Stimulated activated CD4-positive, alpha-beta T cell treated with anti-CD3 and anti-CD28 coated beads, Interleukin-1b, Interleukin-23, amount 100 ng/mL, for 24 hours (primary cell): ENCODE results near the gene SMCO1.
A peak's percentile ranks its signal among the peaks of the same experiment; 100 is the strongest.
"Not testable (repeated sequence)": the region's sequence is repeated elsewhere in the genome, so short reads cannot be mapped to it uniquely, and the experiment has no call there.

Experiments used
- DNase-seq, 4 experiments: peaks; one replicate each; pipeline ENCODE4 v3.0.0-alpha.2; 2020; ENCODE audit warnings: low read depth in 4 of 4, low spot score in 1 of 4

The SMCO1 gene, protein sequence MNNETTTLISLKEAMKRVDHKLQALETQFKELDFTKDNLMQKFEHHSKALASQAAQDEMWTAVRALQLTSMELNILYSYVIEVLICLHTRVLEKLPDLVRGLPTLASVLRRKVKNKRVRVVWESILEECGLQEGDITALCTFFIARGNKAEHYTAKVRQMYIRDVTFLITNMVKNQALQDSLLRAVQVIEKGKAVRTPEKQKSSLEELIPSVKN

DNA sequence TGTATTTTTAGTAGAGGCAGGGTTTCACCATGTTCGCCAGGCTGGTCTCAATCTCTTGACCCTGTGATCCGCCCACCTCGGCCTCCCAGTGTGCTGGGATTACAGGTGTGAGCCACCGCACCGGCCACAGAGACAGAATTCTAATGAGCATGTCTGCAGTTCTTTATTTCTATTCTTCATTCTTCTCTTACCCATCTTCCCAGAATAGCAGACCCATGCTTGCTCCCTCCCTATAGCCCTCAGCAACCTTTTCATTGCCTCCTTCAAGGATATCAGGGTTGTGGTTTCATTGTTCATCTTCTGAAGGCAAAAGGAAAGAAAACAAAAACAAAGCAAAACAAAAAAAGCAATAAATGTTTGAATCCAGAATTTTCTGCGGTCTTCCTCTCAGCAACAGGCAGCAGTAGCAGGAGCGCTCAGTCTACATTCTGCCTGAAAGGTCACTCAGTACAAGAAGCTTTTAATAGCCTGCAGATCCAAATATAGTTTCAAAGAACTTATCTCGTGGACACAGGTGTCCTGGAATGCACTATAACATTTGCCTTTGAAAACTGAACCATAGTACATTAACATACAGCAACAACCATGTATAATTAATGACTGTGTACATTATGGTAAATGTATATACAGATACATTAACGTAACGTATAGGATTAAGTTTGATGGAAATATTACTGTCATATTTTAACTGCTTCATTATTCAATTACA, at the start of gene SMCO1:
Gene SMCO1, minus strand, starts transcription at position 434 of the 709 bp plus-strand sequence. Its CDS starts 137 bp downstream, at position 297.
- DNase-seq: no peak

- no peak for DNase-seq
Observed at GRCh38 chr3:196563721-196564225, 48.6 kb upstream of the SMCO1 start.

- DNase-seq: no peak
Observed at GRCh38 chr3:196559826-196560225, 44.7 kb upstream of the SMCO1 start.

- DNase-seq: no peak
Observed at GRCh38 chr3:196558476-196558875, 43.3 kb upstream of the SMCO1 start.

- DNase-seq: no peak
Observed at GRCh38 chr3:196557236-196557635, 42.1 kb upstream of the SMCO1 start.

DNA sequence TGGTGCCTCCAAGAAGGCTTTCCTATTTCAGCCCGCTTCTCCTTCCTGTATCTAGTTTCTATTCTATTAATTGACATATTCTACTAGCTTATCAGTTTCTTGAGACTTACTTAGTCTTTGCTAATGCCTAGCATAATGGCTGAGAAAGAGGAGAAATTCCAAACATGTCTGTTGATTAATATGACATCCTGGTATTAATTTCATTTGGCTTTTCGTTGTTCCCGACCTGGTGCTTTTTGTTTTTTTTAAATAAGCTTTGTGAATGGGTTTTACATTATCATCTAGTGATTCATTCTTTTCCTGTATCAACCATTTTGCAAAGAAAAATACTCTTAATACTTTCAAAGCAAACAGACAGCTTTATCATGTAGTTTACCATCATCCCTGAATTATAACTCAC, 40.1 kb upstream of the SMCO1 start:
- no peak for DNase-seq

DNA sequence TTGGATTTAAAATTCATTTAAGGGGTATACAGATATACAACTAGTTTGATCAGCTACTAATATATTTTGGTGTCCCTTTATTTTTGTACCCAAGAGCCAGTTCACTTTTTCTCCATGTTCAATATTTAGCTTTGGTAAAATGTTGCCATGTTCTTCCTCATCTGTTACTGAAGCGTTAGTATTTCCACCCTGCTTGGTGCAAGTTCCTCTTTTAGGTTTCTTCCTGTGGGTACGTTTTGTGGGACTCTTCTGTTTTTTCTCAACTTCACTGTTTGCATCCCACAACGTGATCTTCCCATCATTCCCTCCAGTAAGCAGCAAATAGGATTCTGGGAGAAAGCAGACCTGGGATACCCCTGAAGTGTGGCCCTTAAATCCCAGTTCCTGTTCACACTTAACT, 39.1 kb upstream of the SMCO1 start:
- DNase-seq: no peak

DNA sequence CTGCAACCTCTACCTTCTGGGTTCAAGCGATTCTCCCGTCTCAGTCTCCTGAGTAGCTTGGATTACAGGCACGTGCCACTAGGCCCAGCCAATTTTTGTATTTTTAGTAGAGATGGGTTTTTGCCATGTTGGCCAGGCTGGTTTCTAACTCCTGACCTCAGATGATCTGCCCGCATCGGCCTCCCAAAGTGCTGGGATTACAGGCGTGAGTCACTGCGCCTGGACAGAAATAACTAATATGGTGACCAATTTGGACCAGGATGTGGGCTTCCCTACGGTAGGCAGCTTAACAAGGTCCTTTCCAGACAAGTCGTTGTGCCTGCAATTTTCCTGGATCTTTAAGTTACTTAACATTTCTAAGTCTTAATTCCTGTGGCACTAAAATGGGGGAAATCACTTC, 38.4 kb upstream of the SMCO1 start:
- no peak for DNase-seq

DNA sequence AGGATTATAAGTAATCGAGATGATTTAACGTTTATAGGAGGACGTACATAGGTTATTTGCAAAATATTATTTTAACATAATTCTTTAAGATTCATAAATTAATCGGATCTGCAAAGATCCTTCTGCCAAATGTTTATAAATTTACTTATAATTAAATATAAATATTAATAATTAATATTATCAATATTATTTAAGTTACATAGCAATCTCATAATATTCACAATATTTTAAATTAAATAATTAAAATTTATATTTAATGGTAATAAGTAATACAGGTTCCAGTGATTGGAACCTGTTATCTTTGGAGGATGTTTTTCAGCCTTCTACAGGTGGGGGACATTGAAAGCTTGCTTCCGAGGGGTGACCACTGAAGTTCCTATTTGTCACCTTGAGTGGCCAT, 37.1 kb upstream of the SMCO1 start:
- no peak for DNase-seq

GRCh38 chr3:196550172-196550571, 35.0 kb upstream of the SMCO1 start:
- not testable (repeated sequence) for DNase-seq

DNA sequence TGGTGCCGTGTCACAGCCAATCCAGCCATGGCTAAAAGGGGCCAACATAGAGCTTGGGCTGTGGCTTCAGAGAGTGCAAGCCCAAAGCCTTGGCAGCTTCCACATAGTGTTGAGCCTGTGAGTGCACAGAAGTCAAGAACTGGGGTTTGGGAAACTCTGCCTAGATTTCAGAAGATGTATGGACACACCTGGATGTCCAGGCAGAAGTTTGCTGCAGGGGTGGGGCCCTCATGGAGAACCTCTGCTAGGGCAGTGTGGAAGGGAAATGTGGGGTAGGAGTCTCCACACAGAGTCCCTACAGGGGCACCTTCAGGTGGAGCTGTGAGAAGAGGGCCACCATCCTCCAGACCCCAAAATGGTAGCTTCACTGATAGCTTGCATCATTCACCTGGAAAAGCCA, 34.2 kb upstream of the SMCO1 start:
- not testable (repeated sequence) for DNase-seq

GRCh38 chr3:196547067-196547466, 31.9 kb upstream of the SMCO1 start:
- DNase-seq: no peak

GRCh38 chr3:196546537-196546936, 31.4 kb upstream of the SMCO1 start:
- DNase-seq: no peak

DNA sequence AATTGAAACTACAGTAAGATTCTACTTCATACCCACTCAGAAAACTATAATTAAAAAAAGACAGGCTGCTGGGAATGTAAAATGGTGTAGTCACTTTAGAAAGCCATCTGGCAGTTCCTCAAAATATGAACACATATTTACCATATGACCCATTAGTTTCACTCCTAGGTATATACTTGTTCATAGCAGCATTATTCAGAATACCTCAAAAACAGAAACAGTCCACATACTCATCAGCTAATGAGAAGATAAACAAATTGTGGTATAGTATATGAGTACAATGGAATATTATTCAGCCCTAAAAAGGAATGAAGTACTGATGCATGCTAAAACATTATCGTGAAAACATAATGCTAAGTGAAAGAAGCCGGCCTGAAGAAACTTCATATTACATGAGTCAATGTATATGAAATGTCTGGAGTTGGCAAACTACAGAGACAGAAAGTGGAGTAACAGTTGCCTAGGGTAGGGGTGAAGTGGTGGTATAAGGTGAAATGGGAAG, 29.4 kb upstream of the SMCO1 start:
- no peak for DNase-seq

DNA sequence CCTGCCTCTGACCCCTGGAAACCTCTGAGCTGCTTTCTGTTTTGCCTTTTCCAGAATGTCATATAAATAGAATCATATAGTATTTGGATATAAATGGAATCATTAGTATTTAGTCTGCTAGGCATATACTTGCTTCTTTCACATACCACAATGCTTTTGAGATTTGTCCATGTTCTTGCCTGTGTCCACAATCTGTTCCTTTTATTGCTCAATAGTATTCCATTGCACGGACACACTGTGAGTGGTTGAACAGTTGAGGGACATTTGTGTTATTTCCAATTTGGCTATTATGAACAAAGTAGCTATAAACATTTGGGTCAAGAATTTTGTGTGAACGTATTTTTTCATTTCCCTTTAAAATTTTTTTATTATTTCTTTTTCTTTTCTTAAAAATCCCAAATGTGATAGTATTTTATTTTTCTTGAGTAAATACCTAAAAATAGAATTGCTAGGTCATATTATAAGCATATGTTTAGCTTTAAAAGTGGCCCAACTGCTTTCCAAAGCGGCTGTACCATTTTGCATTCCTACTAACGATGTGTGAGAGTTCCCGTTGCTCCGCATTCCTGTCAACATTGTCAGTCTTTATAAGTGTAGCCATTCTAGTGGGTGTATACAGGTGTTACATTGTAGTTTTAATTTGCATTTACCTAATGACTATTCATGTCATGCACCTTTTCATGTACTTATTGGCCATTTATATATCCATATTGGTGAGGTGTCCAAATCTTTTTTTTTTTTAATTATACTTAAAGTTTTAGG, 26.7 kb upstream of the SMCO1 start:
- no peak for DNase-seq

DNA sequence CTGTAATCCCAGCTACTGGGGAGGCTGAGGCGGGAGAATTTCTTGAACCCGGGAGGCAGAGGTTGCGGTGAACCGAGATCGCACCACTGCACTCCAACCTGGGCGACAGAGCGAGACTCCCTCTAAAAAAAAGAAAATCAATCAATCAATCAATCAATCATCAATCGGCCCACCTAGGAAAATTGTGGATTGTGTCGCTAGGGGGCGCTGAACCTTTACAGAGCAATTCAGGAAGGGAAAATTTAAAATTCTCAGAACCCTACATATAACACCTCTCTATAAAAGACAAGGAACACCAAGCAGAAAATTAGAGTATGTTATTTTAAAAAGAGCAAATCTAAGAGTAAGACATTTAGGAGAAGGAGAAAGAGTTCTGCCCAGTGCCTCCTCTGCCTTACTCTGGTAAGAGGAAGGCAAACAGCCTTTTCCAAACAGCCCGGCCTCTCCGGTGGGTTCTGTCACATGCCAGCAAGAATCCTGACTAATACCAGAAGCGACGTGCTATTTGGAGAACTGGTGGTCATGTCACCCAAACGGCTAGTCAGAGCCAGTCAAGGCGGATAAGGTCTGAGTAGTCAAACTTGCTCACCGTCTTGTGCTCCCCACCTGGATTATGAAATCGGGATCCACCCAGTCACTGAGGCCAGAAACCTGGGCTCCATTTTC, 22.3 kb upstream of the SMCO1 start:
- peak; percentile 36 to 59 (median 40) for DNase-seq

GRCh38 chr3:196533260-196533681, 18.1 kb upstream of the SMCO1 start:
- no peak for DNase-seq

DNA sequence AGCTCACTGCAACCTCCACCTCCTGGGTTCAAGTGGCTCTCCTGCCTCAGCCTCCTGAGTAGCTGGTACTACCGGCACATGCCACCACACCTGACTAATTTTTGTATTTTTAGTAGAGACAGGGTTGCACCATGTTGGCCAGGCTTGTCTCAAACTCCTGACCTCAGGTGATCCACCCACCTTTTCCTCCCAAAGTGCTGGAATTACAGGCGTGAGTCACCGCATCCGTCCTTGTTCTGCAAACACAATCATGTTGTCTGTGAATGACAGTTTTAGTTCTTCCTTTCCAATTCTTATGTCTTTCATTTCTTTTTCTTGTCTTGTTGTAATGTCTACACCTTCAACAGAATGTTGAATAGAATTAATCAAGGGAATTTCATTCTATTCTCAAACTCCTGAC, 16.3 kb upstream of the SMCO1 start:
- DNase-seq: no peak

- DNase-seq: peak; percentile 69 to 87 (median 82)
Observed at GRCh38 chr3:196528639-196529233, 13.6 kb upstream of the SMCO1 start.

GRCh38 chr3:196525141-196525540, 10.0 kb upstream of the SMCO1 start:
- DNase-seq: no peak

DNA sequence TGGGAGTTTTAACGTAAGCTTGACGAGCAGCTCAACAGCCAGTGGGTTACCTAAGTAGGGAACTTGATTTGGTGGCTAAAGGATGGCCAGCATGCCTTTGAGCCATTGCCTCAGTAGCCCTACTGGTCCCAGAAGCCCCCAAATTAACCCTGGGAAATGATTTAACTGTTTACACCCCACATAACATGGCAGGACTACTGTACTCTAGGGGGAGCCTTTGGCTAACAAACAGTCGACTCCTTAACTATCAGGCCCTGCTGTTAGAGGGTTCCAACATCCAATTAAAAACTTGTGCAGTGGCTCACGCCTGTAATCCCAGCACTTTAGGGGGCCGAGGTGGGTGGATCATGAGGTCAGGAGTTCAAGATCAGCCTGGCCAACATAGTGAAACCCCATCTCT, 9.4 kb upstream of the SMCO1 start:
- DNase-seq: no peak
